HG03175 (cell line): ENCODE data around the gene GALC.

ENCODE experiments used
- ATAC-seq: cut with Tn5 transposase; IDR thresholded peaks from one replicate; pipeline ENCODE4 v1.9.1; 2021; ENCODE audit warnings: mild to moderate bottlenecking, moderate library complexity; ENCODE audit not compliant: unreplicated experiment

The GALC gene

DNA sequence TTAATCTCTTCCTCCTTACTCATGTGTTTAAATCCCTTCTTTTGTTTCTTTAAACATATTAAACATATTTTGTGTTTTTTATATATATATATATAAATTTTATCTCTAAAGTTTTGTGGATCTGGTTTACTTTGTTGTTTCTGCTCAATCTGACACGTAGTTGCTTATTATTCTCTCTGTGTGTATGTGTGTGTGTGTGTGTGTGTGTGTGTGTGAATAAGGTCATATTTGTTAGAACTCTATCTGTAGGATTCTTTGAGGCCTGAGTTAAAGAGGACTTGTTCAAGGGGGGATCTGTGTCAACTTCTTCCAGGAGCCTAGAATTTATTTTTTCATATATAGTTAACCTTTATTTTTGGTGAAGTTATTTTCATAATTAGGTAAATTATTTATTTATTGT is 14.6 kb upstream of the GALC start:
- no peak for ATAC-seq

DNA sequence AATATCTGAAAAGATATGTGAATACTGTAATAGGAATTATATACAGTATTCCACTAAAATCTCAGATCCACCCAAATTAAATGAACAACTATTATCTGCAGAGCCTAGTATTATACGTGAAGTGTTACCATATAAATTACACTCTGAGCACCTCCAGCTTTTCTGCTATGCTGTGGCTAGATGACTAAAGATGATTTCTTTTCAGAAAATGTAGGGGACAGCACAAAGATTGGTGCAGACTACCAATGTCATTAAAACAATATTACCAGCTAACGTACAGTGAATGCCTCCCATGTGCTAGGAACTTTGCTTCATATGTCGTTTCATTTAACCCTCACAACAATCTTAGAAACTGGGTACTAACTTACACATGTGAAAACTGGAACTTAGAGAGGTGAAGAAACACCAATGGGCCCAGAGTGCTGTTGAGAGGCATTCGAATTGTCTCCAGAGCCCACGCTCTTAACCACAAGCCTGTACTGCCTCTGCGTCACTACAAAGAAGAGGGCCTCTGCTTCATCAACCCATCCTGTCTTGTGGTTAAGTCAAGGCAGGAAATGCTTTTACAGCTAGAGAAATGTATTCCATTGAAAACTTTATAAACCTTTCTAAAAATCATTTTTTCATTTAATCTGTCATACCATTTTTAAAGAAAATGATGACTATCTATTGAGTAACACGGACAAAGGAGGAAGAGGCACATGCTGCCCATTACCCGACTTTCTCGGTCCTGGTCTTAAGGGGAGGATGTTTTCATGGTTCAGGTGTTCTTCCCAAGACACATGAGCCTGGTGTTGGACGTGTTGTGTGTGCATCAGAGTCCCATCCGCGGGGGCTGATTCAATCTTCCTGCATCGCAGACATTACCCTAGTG is 13.2 kb upstream of the GALC start:
- ATAC-seq: peak; percentile 84

DNA sequence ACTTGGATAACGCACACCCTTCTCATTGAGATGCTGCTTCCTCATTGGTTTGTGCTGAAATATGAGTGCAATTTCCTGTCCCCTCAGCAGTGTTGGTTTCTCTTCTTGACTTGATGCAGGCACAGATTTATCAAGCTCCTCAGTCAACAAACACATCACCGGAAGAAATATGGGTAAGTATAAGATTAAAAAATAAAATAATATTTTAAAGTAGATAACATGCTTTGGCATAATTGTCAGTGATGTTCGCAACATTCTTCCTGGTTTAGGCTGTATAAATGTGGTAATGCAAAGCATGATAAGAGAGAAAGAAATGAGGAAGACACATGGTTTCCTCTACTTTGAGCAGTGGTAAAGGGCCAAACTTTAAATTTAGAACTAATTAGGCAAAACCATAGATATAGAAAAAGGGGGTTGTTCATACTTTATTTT is 12.1 kb upstream of the GALC start, which contains the start of gene GPR65:
TSS of gene GPR65 (plus strand) at position 86 of the 432 bp plus-strand sequence. CDS start 5,713 bp downstream, outside the sequence.
- ATAC-seq: peak; percentile 77

DNA sequence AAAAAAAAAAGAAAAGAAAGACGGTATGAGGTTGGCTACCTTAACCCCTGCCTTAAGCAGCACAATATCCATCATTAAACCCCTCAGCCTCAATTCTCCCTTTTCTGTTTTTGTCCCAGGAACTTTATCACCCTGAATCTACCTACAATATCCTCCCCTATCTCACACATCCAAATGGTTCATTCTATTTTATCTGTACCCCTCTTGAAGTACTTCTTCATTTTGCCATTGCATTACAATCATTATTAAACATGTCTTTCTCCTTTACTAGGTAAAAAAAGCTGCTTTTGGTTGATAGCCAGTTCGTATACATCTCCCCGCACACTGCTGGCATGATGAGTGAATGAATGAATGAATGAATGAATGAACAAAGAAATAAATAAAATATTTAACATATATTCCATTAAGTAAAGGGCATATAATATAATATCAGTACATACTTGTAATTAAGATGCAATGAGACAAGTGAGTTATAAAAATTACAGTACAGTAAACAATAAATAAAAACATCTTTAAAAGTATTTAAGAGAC is 11.6 kb upstream of the GALC start:
- ATAC-seq: no peak

DNA sequence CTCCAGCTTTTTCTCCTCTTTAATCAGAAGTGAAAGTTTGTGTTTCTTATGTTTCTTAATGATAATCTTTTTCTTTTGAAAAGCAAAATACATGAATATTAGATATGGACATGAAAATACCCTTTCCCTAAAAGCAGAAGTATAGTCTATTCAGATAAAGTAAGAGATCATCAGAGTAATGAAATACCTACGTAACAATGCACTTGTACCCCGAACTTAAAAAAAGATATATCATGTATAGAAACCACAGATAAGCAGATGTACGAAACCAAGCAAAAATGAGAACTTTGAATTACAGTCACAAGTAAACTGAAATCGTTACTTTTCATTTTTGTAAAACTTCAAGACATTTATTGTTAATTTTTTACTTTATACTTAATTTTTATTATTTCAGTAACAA is 10.4 kb upstream of the GALC start:
- ATAC-seq: no peak

DNA sequence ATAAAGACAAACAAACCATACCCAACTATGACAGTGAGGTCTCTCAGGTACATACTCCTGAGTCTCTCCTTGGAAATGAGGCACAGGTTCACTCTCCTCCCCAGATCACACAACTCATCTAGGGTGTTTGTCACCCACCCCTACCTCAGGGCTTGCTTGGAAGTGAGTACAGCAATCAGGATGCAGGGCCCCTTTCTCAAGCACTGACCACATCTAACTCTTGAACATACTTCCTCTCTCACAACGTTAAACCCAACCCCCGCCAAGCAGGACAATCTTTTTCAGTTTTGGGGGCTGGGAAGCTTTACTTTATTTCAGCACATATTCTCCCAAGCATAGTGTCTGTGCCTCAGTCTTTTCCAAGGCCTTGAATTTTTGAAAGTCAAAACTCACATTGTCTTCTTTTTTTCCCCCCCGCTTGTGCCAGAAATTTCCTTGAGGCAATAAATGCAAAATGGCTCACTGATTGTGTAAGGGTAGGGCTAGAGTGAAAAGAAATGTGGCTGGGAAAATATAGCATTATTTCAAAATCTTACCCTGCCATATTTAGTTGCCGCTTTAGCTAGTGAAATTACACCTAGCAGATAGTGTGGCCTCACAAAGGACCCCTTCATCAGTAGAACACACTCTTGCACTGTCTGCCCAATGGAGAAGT is 9.6 kb upstream of the GALC start:
- ATAC-seq: no peak

DNA sequence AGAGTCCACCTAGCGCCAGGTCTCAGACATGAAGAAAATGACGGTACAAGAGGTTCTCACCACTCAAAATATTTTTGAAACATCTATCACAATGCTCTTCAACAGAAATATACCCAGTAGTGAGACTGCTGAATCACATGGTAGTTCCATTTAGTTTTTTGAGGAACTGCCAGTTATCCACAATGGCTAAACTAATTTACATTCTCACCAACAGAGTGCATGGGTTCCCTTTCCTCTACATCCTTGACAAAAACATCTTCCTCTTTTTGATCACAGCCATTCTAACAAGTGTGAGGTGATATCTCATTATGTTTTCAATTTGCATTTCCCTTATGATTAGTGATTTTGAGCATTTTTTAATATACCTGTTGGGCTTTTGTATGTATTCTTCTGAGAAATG is 6.3 kb upstream of the GALC start:
- no peak for ATAC-seq

DNA sequence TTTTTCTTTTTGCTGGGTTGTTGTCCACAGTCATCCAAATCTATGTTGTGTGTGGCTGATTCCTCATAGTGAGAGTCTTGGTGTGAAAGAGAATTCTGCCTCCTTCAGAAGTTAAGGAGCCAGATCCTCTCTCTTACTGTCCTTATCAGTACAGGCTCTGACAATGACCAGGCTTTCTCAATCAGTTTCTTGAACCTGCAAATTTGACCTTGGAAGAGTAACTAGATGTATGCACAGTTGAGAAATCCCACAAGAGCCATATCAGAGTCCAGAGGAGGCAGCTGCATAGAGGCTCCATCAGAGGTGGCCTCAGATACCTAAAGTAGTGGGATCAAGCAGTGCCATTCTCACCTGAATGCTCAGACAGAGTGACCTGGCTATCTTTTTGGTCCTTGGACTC is 5.5 kb upstream of the GALC start:
- no peak for ATAC-seq

DNA sequence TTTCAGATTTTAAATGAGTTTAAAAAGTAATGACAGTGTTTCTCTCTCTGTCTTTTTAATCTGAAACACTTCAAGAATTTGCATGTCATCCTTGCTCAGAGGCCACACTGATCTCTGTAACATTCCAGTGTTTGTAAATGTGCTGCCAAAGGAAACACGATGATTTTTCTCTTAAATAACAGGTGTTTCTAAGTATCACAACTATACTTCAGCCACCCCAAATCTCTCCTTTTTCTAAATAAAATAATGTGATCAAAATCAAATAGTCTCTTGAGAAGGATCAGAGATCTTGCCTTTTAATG is 3.3 kb upstream of the GALC start:
- ATAC-seq: no peak

DNA sequence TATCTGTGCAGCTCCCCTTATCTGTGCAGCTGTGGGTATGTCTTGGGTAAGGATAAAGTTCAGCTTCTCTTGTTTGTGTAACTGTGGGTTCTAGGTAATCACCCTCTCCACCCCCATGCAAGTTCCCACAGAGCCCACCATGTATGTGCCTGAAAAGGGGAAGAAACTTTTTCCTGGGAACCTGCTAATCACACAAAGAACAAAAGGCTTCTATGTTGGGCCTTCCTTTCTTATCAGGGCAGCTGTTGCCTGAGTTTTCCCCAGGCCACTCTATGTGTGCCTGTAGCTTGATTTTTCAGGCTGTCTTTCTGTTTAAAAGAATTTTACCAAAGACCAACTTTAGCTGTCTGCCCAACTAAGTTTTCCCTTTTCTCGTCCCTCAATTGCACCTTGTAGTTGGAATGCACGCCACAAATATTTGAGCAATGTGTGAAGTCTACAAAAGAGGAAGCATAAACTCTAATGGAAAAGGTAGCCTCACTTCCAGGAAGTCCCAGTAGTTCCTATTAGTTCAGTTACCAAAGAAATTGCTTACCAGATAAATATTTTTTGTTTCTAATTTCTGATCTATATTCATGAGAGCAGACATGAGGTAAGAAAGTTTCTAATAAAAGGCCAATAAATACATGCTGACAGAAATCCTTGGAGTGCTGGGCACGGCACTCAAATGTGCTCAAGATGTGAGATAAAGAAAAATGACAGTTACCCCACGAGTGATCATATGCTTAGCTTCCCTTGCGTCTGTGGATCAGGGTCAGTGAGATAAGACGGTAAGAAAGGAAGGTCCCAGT is 2.7 kb upstream of the GALC start:
- ATAC-seq: no peak

DNA sequence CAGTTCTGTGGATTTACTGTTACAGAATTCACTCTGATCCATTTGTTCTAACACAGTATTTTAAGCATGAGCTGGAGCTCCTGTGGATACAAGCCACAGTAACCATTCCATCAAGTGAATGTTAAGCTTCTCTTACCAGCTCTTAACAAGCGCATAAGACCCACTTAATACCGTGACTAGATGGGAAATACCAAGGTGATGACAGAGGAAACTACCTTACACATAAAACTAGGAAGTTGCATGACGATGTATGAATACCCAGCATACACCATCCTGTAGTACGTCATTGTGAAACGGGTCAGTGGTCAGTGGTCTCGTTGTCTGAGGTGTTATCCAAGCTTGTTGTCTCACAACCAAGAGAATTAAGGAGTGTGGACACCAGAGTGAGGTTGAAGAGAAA is 2.0 kb upstream of the GALC start:
- ATAC-seq: peak; percentile 29

DNA sequence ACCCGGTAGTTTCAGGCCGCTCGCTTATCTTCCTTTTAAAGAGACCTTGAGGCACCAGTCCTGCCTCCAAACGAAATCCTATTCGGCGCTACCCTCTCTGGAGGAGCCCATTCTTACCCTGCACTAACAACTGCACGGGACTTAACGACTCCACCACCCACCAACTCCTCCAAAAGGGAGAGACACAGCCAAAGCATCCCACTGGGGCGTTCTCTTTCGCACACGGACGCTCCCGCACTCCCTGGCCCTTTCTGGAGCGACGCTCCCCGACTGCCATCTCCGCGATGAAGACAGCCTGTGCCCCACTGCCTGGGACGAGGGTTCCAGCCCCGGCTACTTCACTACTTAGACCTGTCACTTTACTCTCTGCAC is 650 bp downstream of the GALC start:
- ATAC-seq: no peak

DNA sequence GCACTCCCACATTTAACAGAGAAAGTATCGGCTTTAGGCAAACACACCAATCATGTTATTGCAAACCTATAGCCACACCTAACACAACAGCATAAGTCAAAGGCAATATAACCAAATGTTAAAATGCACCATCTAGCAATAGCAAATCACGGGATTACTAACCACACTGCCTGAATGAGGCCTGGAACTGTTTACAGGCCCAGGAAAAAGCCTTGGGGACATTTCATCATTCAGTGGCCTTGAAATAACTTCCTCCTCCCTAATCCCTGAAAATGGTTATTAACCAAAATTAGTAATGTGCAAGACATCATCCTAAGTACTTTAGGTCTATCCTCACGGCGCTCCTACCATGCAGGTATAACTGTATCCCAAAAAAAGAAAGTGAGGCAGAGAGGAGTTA is 2.3 kb downstream of the GALC start:
- no peak for ATAC-seq

DNA sequence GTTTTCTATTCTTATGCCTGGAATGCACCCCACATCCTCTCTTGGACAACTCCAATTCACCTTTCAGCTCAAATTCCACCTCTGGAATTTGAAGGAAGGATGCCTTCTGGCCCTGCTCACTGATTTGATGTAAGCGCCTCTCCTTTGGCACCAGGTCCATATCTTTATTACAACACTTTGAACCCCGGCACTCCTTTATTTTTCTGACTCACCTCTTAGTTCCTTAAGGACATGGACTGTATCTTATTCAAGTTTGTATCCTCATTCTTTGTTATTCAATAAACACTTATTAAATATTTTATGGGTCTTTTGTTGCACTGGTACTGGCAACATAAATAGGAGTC is 3.1 kb downstream of the GALC start:
- no peak for ATAC-seq

DNA sequence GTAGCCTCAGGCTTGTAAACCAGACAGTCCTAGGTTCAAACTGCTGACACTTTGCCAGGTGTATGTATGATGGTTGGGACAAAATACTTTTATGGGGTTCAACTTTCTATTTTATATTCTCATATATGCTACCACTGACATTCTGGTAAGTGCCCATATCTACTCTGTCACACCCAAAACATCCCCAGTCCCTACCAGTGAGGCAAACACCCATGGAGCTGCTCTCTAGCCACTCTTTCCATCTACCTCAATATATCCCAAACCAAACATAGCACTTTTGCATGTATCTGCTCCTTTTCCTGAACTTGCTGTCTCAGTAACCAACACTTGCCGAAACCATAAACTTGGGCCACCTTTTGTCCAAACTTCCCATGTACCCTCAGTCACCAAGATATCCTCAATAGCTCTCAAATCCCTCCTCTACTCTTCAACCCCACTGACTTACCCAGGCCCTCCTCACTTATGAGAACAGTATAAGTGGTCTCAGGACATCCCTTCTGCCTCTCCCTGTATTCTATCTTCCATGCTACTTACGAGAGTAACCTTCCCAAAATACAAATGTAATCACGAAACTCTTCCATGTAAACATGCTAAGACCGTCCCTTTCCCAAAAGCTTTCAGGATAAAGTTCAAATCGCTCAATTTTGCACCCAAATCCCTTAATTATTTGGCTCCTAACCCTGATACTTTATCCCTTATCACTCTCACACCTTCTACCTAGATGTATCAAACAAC is 3.6 kb downstream of the GALC start:
- ATAC-seq: no peak

DNA sequence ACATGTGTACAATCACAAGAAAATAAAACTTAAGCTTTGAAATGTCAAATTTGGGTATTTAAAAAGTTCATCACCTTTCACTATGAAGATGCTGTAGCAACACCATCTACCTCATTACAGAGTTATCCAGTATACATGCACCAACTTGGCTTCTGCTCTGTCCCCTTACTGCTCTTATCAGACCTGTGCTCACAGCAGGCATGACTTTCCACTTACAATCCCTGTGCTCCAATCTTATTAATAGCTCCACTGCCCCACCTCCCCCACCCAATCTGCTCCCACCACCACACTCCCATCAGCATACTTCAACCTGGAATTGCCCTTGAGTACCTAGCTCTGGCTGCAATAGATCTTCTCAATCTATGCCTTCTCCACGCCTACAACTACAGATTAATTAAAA is 13.3 kb downstream of the GALC start:
- ATAC-seq: no peak

DNA sequence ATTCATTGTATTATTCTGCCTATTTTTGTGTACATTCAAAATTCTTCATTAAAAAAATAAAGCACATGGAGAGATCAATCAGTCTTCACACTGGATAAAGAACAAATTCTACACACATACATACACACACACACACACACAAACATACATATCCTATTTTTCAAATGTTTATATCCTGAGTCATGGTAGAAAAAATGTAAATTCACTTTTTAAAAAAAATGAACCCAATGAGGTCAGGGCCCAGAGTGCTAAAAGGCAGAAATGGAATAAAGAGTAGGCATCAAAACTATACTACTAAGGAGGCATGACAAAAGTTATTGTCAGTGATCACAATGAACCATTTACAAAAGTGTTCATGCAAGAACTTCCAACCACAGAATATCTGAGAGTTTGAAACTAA is 17.3 kb downstream of the GALC start:
- no peak for ATAC-seq

DNA sequence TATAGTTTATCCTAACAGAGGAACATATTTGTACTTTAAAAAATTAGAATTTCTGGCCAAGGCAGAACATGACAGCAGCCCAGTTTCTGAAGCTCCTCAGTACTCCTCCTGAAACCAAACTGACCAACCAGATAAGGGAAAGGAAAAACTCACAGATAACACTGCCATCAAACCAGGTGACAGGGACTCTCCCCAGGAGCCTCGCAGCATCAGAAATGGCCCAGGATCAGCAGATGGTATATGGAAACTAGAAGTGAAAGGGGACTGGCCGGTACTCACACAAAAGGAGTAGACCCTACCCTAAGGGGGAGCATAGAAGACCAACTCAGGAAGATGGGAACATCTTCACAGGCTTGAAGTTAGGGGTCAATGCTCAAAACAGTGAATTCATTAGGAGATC is 22.0 kb downstream of the GALC start:
- ATAC-seq: peak; percentile 51

DNA sequence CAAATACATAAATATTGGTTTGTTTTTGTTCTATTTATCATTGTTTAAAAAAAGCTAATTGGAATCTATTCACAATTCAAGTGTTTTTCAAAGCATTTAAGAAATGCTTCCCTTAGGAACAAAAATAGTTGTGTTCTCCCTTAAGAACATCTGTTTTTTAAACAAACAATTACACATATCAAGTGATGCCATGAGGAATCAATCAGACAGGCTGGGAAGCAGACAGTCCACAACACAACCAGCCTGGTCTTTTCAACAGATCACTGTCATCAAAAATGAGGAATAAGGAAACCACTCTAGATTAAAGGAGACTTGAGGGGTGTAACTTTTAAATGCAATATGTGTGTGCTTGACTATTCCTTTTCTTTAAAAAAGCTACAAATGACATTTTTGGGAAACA is 25.5 kb downstream of the GALC start:
- no peak for ATAC-seq

DNA sequence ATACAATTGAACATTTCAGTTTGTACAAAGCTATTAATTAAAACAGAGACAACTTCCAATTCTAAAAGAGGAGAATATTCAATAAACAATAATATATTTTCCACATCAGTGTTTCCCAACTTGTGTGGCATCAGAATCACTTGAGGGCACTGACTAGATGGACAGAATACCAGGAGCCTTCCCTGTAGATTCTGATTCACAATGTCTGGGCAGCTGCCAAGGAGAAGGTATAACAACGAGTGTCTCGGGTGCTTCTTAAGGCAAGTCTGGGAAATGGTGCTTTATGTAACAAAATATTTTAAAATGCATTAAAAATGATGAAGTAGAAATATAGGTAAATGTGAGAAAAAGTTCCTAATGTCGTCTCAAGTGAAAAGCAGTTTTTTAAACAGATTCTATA is 26.2 kb downstream of the GALC start:
- ATAC-seq: no peak

DNA sequence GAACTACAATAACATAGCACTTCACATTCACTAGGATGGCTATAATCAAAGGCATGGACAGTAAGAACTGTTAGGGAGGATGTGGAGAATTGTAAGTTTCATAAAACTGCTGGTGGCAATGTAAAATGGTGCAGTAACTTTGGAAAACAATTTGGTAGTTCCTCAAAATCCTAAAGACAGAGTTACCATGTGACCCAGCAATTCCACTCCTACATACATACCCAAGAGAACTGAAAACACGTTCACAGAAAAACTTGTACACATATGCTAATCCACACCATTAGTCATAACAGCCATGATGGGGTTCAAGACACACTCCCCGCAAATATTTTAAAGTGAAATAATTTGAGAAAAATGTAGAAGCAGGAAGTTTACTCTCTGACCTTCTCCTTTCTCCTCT is 31.7 kb downstream of the GALC start:
- no peak for ATAC-seq
